DOHH2 (cell line): ENCODE results near the gene KCNIP3.

ENCODE experiments used
- CTCF ChIP-seq: fragments of 200-600 bp; sonication (generic); IDR thresholded peaks from one replicate; pipeline ENCODE4 v1.5.1; 2014; ENCODE audit warnings: antibody characterized with exemption, mild to moderate bottlenecking, low read depth, low read length; ENCODE audit not compliant: poor library complexity, severe bottlenecking
- EZH2phosphoT487 ChIP-seq: fragments of 200-600 bp; sonication (generic); IDR thresholded peaks from 2 replicates; pipeline ENCODE4 v1.6.1; 2017; ENCODE audit warnings: borderline replicate concordance, mild to moderate bottlenecking, antibody characterized with exemption, low read length, moderate library complexity, mixed read lengths

DNA sequence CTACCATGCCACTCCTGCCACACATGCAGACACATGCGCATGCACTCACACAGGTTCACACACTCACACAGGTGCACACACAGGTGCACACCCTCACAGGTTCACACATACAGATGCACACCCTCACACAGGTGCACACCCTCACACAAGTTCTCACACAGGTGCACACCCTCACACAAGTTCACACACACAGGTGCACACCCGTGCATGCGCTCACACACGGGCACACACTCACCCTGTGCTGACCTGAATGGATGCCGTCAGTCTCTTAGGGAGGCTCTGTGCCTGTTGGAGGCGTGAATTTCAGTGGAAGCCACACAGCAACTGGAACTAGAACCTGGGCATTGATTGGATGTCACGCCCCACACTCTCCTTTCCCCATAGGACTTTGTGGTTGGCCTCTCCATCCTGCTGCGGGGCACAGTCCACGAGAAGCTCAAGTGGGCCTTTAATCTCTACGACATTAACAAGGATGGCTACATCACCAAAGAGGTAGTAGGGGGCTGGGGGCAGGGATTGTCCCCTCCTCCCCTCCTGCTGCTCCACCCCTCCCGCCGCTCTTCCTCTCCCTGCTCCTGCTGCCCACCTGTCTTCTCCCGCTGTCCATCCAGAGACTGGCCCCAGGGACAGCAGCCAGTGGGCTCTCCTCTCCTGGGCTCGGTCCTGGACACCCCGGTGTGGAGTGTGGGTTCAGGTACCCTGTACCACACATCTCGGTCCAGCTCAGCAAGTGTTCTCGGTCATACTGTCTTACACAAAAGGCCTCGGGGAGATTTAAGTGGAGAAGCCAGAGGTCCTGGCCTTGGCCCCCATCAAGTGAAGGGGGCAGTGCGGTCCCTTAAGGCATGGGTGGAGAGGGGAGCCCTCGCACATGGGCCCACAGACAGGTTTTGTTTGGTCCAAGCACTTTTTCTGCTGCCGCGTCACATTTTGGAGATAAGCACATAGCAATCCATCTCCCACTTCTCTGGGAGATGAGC lies 84.4 kb downstream of the KCNIP3 start:
- TF ChIP-seq CTCF, result no peak
- no peak for TF ChIP-seq EZH2phosphoT487
